Dendritic cell treated with granulocyte-macrophage colony-stimulating factor and Interleukin-4, amounts not matched to agents 40 ng/mL and 50 ng/mL, for 4 days (primary cell): Measurements from ENCODE around the gene THAP8.

Source experiments
- H3K27ac Mint-ChIP-seq: one replicate; pipeline ENCODE4 v1.8.0; 2022; ENCODE audit warnings: mild to moderate bottlenecking, mixed read lengths
- H3K27me3 Mint-ChIP-seq: one replicate; pipeline ENCODE4 v1.8.0; 2022; ENCODE audit warnings: mild to moderate bottlenecking, mixed read lengths
- H3K36me3 Mint-ChIP-seq: one replicate; pipeline ENCODE4 v1.8.0; 2022; ENCODE audit warnings: low read depth, mixed read lengths
- H3K4me1 Mint-ChIP-seq: one replicate; pipeline ENCODE4 v1.8.0; 2022; ENCODE audit warnings: low read depth, mixed read lengths
- H3K4me3 Mint-ChIP-seq: one replicate; pipeline ENCODE4 v1.8.0; 2022; ENCODE audit warnings: mild to moderate bottlenecking, moderate library complexity, mixed read lengths
- H3K9me3 Mint-ChIP-seq: one replicate; pipeline ENCODE4 v1.8.0; 2022; ENCODE audit warnings: mixed read lengths
- intact Hi-C: fragments of 100-400 bp; cut with micrococcal nuclease; formaldehyde crosslinking; loops from one replicate; pipeline ENCODE4 v1.15.0; 2022

Gene THAP8

DNA sequence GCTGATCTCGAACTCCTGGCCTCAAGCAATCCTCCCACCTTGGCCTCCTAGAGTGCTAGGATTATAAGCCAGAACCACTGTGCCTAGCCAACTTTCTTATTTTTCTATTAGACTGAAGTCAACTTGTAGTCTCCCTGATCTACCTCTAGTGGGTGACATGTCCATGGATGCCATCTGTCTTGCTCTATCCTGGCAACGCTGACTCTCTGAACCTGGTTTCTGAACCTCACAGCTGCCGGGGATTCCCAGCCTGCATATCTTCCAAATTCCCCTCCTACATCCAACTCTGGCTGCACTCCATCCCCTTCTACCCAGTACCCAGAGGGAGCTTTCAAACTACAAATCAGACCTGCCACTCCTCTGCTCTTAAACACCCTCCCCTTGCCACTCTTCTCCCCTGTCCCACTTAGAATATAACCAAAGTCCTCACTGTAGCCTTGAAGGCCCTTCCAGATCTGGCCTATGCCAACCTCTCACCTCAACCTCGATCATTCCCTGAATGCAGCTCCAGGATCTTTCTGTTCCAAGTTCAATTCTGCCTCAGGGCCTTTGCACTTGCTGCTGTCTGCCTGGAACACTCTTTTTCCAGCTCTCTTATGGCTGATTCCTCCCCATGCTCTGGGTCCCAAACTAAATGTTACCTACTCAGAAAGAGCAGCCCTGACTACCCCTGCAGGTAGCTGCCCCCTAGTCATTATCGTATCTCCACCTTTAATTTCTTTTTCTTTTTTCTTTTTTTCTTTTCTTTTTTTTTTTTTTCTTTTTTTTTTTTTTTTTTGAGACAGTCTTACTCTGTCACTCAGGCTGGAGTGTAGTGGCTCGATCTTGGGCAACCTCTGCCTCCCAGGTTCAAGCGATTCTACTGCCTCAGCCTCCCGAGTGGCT is 23.6 kb downstream of the THAP8 start:
- H3K4me1 Mint-ChIP-seq = peaks cover 11% of the 10 kb centered on the region
- H3K36me3 Mint-ChIP-seq = peaks cover 20% of the 10 kb centered on the region
- peaks cover 18% of the 10 kb centered on the region for H3K27me3 Mint-ChIP-seq
- no peak overlapping the region for H3K27ac Mint-ChIP-seq
- no peaks in the 10 kb centered on the region for H3K9me3 Mint-ChIP-seq
- intact Hi-C loops = no loop called here
- no peak overlapping the region for H3K4me3 Mint-ChIP-seq

DNA sequence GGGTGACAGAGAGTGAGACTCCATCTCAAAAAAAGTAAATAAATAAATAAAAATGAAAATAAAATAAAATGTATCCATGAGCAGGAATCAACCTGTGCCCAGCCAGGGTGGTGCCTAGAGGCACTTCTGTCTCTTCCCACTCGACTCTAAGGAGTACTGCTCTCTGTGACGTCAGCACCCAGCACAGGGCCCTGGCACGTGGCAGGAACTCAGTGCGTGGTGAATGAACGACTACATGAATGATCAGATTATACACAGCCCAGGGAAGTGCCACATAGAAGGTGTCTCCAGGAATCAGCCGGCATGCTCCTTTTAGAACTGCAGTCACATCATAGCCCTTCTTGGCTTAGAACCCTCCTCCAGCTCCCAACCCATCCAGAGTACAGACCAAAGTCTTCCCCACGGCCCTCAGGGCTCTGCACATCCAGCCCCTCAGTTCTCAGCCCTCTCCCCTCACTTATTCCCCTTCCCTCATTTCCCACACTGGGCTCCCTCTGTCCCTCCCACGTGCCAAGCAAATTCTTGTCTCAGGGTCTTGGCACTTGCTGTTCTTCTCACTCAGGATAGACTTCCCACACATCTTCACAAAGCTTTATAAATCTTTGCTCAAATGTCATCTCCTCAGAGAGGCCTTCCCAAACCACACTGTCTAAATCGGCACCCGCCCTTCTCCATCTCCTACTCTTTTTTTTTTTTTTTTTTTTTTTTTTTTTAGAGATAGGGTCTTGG is 25.6 kb downstream of the THAP8 start:
- Mint-ChIP-seq H3K27me3 (peaks cover 14% of the 10 kb centered on the region), H3K27ac (no peak overlapping the region), H3K36me3 (peaks cover 6% of the 10 kb centered on the region), H3K9me3 (no peaks in the 10 kb centered on the region), H3K4me3 (no peak overlapping the region), H3K4me1 (peaks cover 7% of the 10 kb centered on the region)
- intact Hi-C loops = no loop called here

DNA sequence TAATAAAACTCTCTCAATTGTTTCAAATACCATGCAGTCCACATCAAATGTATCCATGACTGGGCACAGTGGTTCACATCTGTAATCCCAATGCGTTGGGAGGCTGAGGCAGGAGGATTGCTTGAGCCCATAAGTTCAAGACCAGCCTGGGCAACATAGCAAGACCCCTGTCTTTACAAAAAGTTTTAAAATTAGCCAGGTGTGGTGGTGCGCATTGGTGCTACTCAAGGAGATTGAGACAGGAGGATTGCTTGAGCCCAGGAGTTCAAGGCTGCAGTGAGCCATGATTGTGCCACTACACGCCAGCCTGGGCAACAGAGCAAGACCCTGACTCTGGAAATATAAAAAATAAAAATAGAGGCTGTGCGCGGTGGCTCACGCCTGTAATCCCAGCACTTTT is 26.4 kb downstream of the THAP8 start:
- Mint-ChIP-seq H3K4me1 (peaks cover 5% of the 10 kb centered on the region), H3K36me3 (peaks cover 12% of the 10 kb centered on the region), H3K27ac (no peak overlapping the region), H3K4me3 (no peak overlapping the region), H3K27me3 (peaks cover 10% of the 10 kb centered on the region), H3K9me3 (no peaks in the 10 kb centered on the region)
- intact Hi-C loops = no loop called here

DNA sequence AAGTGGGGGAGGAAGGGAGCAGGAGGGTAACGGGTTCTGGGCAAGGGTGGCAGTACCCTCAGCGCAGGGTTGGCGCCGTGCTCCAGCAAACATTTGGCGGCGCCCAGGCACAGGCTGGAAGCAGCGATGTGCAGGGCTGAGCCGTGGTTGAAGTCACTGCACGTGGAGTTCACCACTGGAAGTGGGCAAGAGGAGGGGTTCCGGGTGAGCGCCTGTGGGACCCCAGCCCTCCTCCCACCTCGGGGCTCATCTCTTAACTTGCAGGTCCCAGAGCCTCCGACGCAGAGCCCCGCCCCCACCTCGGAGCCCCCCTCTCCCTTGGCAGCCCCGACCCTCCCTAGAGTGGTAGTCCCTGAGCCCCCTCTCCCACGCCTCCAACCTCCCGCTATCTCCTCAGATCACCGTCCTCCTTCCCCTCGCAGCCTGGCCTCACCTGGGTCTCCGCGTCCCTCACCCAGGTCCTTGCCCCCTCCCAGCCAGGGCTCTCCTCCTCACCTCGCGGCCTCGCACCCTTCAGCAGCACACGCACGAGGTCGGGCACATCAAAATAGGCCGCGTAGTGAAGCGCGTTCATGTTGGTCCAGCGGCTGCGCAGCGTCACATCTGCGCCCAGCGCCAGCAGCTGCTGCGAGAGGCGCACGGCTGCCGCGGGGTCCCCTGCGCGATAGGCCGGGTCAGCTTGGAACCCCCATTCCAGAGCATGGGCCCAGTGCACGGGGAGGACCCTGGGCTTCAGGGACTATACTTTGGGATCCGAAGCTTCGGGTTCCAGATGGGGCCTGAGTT is 27.8 kb downstream of the THAP8 start:
- H3K4me1 Mint-ChIP-seq = no peaks in the 10 kb centered on the region
- no peak overlapping the region for H3K27ac Mint-ChIP-seq
- intact Hi-C loops = no loop called here
- no peak overlapping the region for H3K4me3 Mint-ChIP-seq
- H3K9me3 Mint-ChIP-seq = no peaks in the 10 kb centered on the region
- H3K27me3 Mint-ChIP-seq = no peaks in the 10 kb centered on the region
- H3K36me3 Mint-ChIP-seq = peaks cover 12% of the 10 kb centered on the region

DNA sequence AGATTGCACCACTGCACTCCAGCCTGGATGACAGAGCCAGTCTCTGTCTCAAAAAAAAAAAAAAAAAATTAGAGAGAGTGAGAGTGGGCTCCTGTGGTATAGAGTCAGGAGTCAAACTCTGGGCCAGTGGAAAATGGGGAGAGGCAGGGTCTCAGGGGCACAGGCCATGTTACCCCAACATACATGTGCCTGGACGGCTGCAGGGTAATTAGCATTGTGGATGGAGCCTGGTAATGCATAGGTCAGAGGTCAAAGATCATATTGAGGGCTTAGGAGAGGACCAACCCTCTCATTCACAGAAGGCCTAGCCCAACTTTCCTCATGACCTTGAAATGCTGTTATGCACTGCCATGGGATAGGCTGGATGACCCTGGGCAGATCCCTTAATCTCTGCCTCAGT is 28.5 kb downstream of the THAP8 start:
- Mint-ChIP-seq H3K27me3 (no peaks in the 10 kb centered on the region), H3K4me3 (no peak overlapping the region), H3K4me1 (no peaks in the 10 kb centered on the region), H3K27ac (no peak overlapping the region), H3K36me3 (peaks cover 12% of the 10 kb centered on the region), H3K9me3 (no peaks in the 10 kb centered on the region)
- intact Hi-C loops = no loop called here

DNA sequence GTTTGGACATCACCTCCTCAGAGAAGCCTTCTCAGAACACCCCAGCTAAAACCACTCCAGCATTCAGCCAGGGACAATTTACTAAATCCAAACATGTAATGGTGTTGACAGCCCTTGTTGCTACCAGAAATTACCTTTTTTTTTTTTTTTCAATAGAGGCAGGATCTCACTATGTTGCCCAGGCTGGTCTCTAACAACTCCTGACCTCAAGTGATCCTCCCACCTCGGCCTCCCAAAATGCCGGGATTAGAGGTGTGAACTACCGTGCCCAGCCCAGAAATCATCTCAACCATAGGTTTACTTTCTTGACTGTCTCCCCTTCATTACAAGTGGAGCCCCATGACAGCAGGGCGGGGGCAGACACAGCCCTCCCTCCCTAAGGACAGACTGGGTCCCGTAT is 30.7 kb downstream of the THAP8 start:
- H3K27ac Mint-ChIP-seq = no peak overlapping the region
- no peaks in the 10 kb centered on the region for H3K9me3 Mint-ChIP-seq
- intact Hi-C loops = no loop called here
- no peak overlapping the region for H3K4me3 Mint-ChIP-seq
- peaks cover 12% of the 10 kb centered on the region for H3K36me3 Mint-ChIP-seq
- no peaks in the 10 kb centered on the region for H3K4me1 Mint-ChIP-seq
- H3K27me3 Mint-ChIP-seq = no peaks in the 10 kb centered on the region

DNA sequence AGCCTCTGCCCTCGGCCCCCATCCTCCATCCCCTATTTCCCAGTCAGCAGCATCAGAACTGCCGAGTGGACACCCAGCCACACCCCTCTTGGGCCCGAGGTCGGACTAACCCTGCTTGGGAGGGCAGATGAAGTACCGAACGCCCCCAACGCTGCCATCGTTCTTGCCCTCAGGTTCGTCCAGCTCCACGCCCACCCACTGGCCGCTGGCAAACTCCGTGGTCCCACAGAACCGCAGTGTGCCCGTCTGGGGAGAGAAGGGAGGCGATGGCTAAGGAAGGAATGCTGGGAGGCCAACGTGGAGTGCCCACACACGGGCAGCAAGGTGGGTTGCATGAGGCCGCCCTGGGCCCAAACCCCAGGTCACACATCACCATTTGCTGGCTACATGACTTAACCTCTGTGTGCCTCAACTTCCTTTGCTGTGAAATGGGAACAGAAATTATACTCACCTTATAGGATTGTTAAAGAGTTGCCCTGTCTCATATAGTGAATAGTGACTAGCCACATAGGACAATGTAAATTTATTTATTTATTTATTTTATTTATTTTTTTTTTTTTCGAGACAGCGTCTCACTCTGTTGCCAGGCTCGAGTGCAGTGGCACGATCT is 34.9 kb downstream of the THAP8 start:
- no peak overlapping the region for H3K4me3 Mint-ChIP-seq
- intact Hi-C loops = no loop called here
- H3K9me3 Mint-ChIP-seq = no peaks in the 10 kb centered on the region
- H3K4me1 Mint-ChIP-seq = peaks cover 17% of the 10 kb centered on the region
- H3K36me3 Mint-ChIP-seq = peaks cover 20% of the 10 kb centered on the region
- no peak overlapping the region for H3K27ac Mint-ChIP-seq
- H3K27me3 Mint-ChIP-seq = no peaks in the 10 kb centered on the region

DNA sequence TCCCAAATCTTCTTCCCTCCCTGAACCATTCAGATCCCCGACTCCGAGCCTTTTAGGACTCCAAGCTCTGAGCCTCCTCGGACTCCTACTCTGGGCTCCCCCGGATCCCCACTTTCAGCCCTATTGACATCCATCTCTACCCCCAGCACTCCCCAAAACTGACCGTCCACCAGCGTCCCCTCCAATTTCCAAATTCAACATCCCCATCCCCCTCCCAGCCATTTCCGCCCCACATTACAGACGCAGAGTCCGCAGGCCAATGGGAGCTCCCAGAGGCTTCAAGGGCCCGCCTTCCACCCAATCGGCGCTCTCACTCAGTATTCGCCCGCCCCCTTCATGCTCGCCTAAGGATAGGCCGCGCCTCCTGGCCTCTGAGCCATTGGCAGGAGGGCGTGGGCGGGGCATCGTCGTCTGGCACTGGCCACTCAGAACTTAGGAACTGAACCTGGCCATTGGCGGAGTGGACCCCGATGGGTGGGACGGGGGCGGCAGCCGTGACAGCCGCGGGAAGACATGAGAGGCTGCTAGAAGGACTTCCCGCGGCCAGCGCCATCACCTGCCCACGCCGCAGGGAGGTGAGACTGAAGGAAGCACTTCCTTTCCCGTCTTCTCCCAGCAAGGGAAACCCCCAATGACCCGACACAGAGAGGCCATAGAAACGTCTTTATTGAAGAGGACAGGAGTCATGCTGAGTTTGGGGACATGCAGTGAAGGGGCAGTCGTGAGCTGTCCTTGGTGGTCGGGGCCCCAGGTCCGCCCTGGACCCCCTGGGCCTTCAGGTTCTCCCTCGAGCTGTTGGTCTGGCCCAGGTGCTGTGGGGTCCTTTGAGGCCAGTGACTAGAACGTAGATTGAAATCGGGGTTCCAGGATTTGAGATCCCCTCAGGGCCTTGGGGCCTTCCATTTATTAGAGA is 39.8 kb downstream of the THAP8 start, which contains the start of gene ALKBH6:
Gene ALKBH6, minus strand, starts transcription at position 202 of the 913 bp plus-strand sequence. CDS start 816 bp downstream, outside the sequence.
- peaks cover 12% of the 10 kb centered on the region for H3K27me3 Mint-ChIP-seq
- H3K36me3 Mint-ChIP-seq = peaks cover 24% of the 10 kb centered on the region
- peak within 1 kb of the TSS; percentile 98 for H3K27ac Mint-ChIP-seq
- peak within 1 kb of the TSS; percentile 97 for H3K4me3 Mint-ChIP-seq
- intact Hi-C loops = loop anchor here (2.0 kb wide), 1 partner anchor 41 kb away; the partner anchor contains the start of genes THAP8 and WDR62
- no peaks in the 10 kb centered on the region for H3K9me3 Mint-ChIP-seq
- H3K4me1 Mint-ChIP-seq = peaks cover 45% of the 10 kb centered on the region

DNA sequence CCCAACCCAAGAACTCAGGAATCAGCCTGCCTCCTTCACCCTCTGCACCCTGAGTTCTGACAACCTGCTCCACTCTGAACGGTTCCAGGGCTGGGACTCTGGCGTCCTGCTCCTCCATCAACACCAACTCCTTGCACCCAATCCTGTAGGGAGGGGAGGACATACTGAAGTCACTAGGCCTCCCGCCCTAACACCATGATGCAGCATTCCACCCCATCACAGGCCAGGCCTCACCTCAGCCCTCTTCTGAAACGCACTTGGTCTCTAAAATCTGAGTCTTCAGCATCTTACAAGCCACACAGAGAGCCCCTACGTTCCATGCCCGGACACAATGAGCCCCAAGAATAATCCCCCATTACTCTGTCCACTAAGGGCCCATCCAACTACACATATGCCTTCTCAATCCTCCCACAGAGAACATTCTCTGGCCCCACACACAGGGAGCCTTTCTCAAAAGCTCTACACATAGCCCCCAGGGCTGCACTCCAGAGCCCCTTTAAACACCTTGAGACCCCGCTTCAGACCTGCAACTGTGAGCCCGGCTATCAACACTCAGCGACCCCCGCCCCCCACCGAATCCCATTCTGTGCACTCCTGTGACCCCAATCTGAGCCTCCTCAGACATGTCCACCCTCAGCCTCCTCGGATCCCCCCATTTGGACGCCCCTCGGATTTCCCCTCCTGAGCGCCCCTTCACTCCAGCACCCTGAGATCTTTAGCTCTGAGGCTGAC is 40.6 kb downstream of the THAP8 start:
- H3K27me3 Mint-ChIP-seq = peaks cover 17% of the 10 kb centered on the region
- H3K36me3 Mint-ChIP-seq = peaks cover 24% of the 10 kb centered on the region
- H3K27ac Mint-ChIP-seq = peak overlapping the region; percentile 98
- H3K9me3 Mint-ChIP-seq = no peaks in the 10 kb centered on the region
- peaks cover 51% of the 10 kb centered on the region for H3K4me1 Mint-ChIP-seq
- intact Hi-C loops = loop anchor here (2.0 kb wide), 1 partner anchor 41 kb away; the partner anchor contains the start of genes THAP8 and WDR62
- peak overlapping the region; percentile 97 for H3K4me3 Mint-ChIP-seq

DNA sequence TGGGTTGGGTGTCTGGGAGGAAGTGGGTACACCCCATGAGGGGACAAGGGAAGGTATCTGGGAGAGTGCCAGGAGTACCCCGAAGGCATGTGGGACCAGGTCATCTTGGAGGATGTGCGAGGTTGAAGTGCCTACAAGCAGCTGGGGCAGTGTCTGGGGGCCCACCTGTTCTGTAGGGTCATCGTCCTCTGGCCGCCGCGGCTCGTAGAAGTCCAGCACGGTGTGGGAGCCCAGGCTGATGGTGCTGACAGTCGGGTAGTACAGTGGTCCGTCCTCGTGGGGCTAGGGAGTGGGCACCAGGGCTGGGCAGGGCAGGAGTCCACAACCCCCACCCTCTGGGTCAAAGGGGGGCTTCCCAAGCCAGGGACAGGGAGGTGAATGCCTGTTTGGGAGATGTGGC is 43.7 kb downstream of the THAP8 start:
- peaks cover 24% of the 10 kb centered on the region for H3K36me3 Mint-ChIP-seq
- H3K4me3 Mint-ChIP-seq = no peak overlapping the region
- H3K9me3 Mint-ChIP-seq = no peaks in the 10 kb centered on the region
- peaks cover 19% of the 10 kb centered on the region for H3K27me3 Mint-ChIP-seq
- H3K27ac Mint-ChIP-seq = no peak overlapping the region
- intact Hi-C loops = no loop called here
- peaks cover 47% of the 10 kb centered on the region for H3K4me1 Mint-ChIP-seq

DNA sequence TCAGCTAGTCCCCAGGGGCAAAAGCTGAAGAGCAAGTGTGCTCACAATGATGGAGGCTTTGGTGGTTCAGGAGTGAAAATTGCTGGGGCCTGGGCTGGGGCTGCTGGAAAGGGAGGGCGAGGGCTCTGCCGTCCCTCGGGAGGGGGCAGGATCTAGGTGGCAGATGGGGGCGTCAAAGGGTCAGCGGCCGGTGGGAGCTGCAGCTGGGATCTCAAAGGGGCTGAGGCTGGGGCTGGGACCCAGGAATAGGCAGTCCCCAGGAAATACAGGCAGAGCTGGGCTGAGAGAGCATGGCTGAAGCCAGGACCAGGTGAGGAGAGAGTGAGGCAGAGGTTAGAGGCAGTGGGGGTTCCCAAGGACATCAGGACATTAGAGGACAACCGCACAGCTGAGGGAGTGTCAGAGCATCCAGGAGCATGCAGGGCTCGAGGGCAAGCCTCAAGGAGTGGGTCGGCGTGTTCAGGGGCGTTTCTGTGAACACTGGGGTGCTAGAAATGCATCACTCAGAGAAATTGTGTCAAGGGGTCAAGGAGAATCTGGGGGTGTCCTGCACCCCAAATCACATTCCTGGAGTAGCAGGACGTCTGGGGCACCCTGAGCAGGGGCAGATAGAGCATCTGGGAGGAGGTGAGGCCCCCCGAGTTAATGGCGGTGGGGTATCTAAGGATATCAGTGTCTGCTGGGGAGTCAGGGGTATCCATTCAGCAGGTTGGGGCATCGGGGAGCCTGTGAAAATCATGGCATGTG is 44.3 kb downstream of the THAP8 start:
- intact Hi-C loops = no loop called here
- Mint-ChIP-seq H3K9me3 (no peaks in the 10 kb centered on the region), H3K27ac (peak overlapping the region; percentile 18), H3K36me3 (peaks cover 24% of the 10 kb centered on the region), H3K4me3 (peak overlapping the region; percentile 56), H3K4me1 (peaks cover 41% of the 10 kb centered on the region), H3K27me3 (peaks cover 19% of the 10 kb centered on the region)

DNA sequence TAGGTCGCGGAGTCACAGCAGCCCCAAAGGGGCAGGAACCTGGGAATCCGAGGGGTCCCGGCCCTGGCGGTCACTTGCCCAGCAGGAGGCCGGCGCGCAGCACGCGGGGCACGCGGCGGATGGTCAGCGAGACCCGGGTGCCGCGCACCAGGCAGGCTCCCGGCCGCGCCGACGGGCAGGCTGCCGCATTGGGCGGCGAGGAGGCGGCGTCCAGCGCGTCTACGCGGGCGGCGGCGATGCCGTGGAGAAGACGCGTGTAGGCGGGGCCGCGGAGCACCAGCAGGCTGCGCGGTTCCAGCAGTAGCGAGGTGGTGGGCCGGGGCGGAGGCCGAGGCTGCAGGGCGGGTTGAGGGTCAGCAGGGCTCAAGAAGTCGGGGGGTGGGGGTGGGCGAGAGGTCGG is 44.9 kb downstream of the THAP8 start:
- Mint-ChIP-seq H3K36me3 (peaks cover 24% of the 10 kb centered on the region), H3K27me3 (peaks cover 19% of the 10 kb centered on the region), H3K27ac (peak overlapping the region; percentile 18), H3K4me1 (peaks cover 35% of the 10 kb centered on the region), H3K9me3 (no peaks in the 10 kb centered on the region), H3K4me3 (peak overlapping the region; percentile 56)
- intact Hi-C loops = no loop called here
